Endothelial cell of umbilical vein (primary cell): ENCODE data around the gene ANKIB1. TPM values are rescaled to one million over a fixed set of nuclear protein-coding genes. Genes with fewer than 3 reads are reported as not detected.

Experiments used
- BruUV-seq: library from RNA; stranded (reverse); fragments of 400-500 nt; replicated peaks from 2 replicates; lab custom pipeline; 2021; lab: Mats Ljungman, UMichigan
- CTCF ChIA-PET: fragments of 300-600, 350-600 bp; sonication (Branson Sonifier 250); formaldehyde crosslinking; loops from one replicate; lab custom pipeline; 2021; ENCODE audit warnings: antibody characterized with exemption, inconsistent platforms; lab: Charles Lee
- POLR2A ChIA-PET: fragments of 300-600, 350-600 bp; sonication (Branson Sonifier 250); formaldehyde crosslinking; loops from one replicate; lab custom pipeline; 2021; ENCODE audit warnings: antibody characterized with exemption, inconsistent platforms; lab: Charles Lee
- DNase-seq: peaks from one replicate; pipeline ENCODE4 v3.0.0-alpha.2; 2011; ENCODE audit warnings: low read depth, low spot score
- FAIRE-seq: peaks from 2 replicates; lab custom pipeline; 2011; peaks lifted over from hg19 to GRCh38; lab: Jason Lieb, UNC
- H2AFZ ChIP-seq: 2 replicates; pipeline ENCODE4 v1.6.0; 2012; ENCODE audit warnings: low read depth, low read length, control low read depth, inconsistent platforms
- H3K27ac ChIP-seq: 2 replicates; pipeline ENCODE4 v1.5.1; 2011; ENCODE audit warnings: low read depth, mild to moderate bottlenecking, control low read depth, low read length, moderate library complexity; ENCODE audit not compliant: insufficient read depth
- H3K27me3 ChIP-seq, 2 experiments: 2 replicates each; pipeline versions ENCODE4 v1.6.0 to v1.6.1; 2011; ENCODE audit warnings: low read length in 2 of 2, mixed read lengths in 1 of 2; ENCODE audit not compliant: control insufficient read depth in 2 of 2, insufficient read depth in 2 of 2
- H3K36me3 ChIP-seq, 2 experiments: 2 replicates in 1 of 2; 3 replicates in 1 of 2; pipeline ENCODE4 v1.5.1; 2011; ENCODE audit warnings: low read length in 2 of 2, mild to moderate bottlenecking in 1 of 2, moderate library complexity in 1 of 2; ENCODE audit not compliant: control insufficient read depth in 2 of 2, insufficient read depth in 2 of 2; ENCODE audit errors: extremely low read depth in 1 of 2
- H3K4me1 ChIP-seq: 3 replicates; pipeline ENCODE4 v1.5.1; 2011; ENCODE audit warnings: mild to moderate bottlenecking, low read length; ENCODE audit not compliant: control insufficient read depth, insufficient read depth; ENCODE audit errors: extremely low read depth
- H3K4me2 ChIP-seq: 2 replicates; pipeline ENCODE4 v1.6.1; 2011; ENCODE audit warnings: low read length, control low read depth, mixed read lengths; ENCODE audit not compliant: insufficient read depth
- H3K4me3 ChIP-seq, 3 experiments: fragments of 200-600 bp in 1 of 3; sonication (generic), shearing (Covaris generic) in 1 of 3; replicated peaks in 1 of 3; 2 replicates each; pipeline ENCODE4 v1.5.1; 2011 to 2016; ENCODE audit warnings: control low read depth in 3 of 3, low read length in 3 of 3, mild to moderate bottlenecking in 2 of 3, inconsistent platforms in 1 of 3, low read depth in 1 of 3, moderate library complexity in 1 of 3; ENCODE audit not compliant: insufficient read depth in 1 of 3
- H3K79me2 ChIP-seq: 2 replicates; pipeline ENCODE4 v1.6.0; 2012; ENCODE audit warnings: low read length, inconsistent platforms; ENCODE audit not compliant: control insufficient read depth, insufficient read depth
- H3K9ac ChIP-seq: replicated peaks from 2 replicates; pipeline ENCODE3; 2011; ENCODE audit warnings: low read length, control low read depth; ENCODE audit not compliant: insufficient read depth; ENCODE audit errors: extremely low read depth
- H3K9me1 ChIP-seq: replicated peaks from 3 replicates; pipeline ENCODE4 v1.6.0; 2011; ENCODE audit warnings: mild to moderate bottlenecking, low read length; ENCODE audit not compliant: control insufficient read depth, insufficient read depth; ENCODE audit errors: extremely low read depth
- H3K9me3 ChIP-seq: replicated peaks from 2 replicates; pipeline ENCODE4 v1.5.1; 2012; ENCODE audit warnings: low read length, inconsistent platforms; ENCODE audit not compliant: control insufficient read depth, insufficient read depth
- H4K20me1 ChIP-seq: replicated peaks from 2 replicates; pipeline ENCODE3; 2011; ENCODE audit warnings: mild to moderate bottlenecking, low read length; ENCODE audit not compliant: control insufficient read depth, insufficient read depth; ENCODE audit errors: extremely low read depth
- EZH2 ChIP-seq: IDR thresholded peaks from 2 replicates; pipeline ENCODE4 v1.6.1; 2012; ENCODE audit warnings: borderline replicate concordance, low read depth, mild to moderate bottlenecking, moderate library complexity, low read length, inconsistent platforms; ENCODE audit not compliant: severe bottlenecking
- FOS ChIP-seq: IDR thresholded peaks from 2 replicates; pipeline ENCODE4 v1.6.1; 2011; ENCODE audit warnings: mild to moderate bottlenecking, low read length, moderate library complexity, borderline replicate concordance; ENCODE audit not compliant: insufficient read depth
- GATA2 ChIP-seq: IDR thresholded peaks from 2 replicates; pipeline ENCODE4 v1.7.0; 2011; ENCODE audit warnings: low read depth, mild to moderate bottlenecking, moderate library complexity, mixed read lengths, low read length; ENCODE audit not compliant: insufficient read length, insufficient read depth
- JUN ChIP-seq: IDR thresholded peaks from 2 replicates; pipeline ENCODE4 v1.6.1; 2011; ENCODE audit warnings: borderline replicate concordance, low read depth; ENCODE audit not compliant: insufficient read length, insufficient read depth
- MYC ChIP-seq: IDR thresholded peaks from one replicate; pipeline ENCODE4 v1.6.1; 2011; ENCODE audit warnings: mild to moderate bottlenecking, low read depth, low read length
- POLR2A ChIP-seq: IDR thresholded peaks from 2 replicates; pipeline ENCODE4 v1.6.1; 2012; ENCODE audit warnings: low read depth, mild to moderate bottlenecking, control low read depth, low read length
- POLR2AphosphoS5 ChIP-seq: IDR thresholded peaks from 2 replicates; pipeline ENCODE4 v1.6.1; 2012; ENCODE audit warnings: low read depth, mild to moderate bottlenecking, control low read depth, low read length, moderate library complexity; ENCODE audit not compliant: insufficient read depth
- dilution Hi-C: fragments of 300-500 bp; cut with MboI; formaldehyde crosslinking; loops from one replicate; pipeline ENCODE4 v1.15.0; 2019; ENCODE audit warnings: low sequenced_read_pairs; ENCODE audit not compliant: extremely low pct_ligation_motif_present
- intact Hi-C: fragments of 100-400 bp; cut with micrococcal nuclease; formaldehyde crosslinking; loops from one replicate; pipeline ENCODE4 v1.10.0; 2022
- polyA plus RNA-seq, 4 experiments: library from polyadenylated mRNA; depleted of rRNA in 3 of 4; stranded (reverse) in 3 of 4; unstranded in 1 of 4; fragments of >200 nt; gene quantifications; 2 replicates each; pipeline versions ENCODE4 v1.2.1 to v1.2.3, GENCODE V29; 2011 to 2012; ENCODE audit warnings: missing spikeins in 1 of 4
- total RNA-seq: library from RNA; stranded (reverse); gene quantifications from 2 replicates; pipeline ENCODE4 v1.2.3, GENCODE V29; 2021
- TF ChIP-seq, protein P1 (sequence below), 2 donors: IDR thresholded peaks; 1 replicate in 1 of 2; 2 replicates in 1 of 2; pipeline ENCODE4 v1.5.1; 2011; ENCODE audit warnings: low read length in 2 of 2, mild to moderate bottlenecking in 2 of 2, moderate library complexity in 2 of 2, control low read depth in 1 of 2, inconsistent platforms in 1 of 2, low read depth in 1 of 2; ENCODE audit not compliant: insufficient read depth in 1 of 2; ENCODE audit errors: extremely low read depth in 1 of 2
- TF ChIP-seq, protein P2 (sequence below): IDR thresholded peaks from 2 replicates; pipeline ENCODE4 v1.6.1; 2011; ENCODE audit not compliant: insufficient read depth, insufficient read length

ANKIB1 gene
- total and polyA plus RNA-seq, 2 donors (not counting 3 experiments of a cell fraction or from before 2014, with no cell fraction given) = 16.9 to 56.5 TPM

DNA sequence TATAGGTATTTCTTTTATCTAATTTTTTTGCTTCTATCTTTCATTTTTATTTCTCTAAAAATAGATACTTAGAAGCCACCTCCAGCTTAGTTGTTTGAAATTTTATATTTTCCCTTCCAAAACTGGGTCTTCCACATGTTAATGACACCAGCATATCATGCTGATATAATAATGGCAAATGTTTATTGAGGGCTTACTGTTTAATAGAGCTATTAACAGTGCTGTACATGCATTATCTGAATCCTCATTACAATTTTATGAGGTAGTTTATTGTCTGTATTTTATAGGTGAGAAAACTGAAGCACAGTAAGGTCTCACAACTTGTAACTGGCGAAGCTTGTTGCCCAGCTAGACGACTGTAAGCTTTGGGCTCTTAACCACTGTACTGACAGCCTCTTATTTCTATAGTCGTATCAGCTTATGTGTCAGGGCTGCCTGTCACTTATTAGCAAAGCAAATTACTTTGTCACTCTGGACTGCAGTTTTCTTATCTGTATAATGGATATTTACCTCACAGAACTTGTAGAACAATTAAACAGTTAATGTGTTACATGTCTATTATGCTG is 51.2 kb downstream of the ANKIB1 start:
- Histone ChIP-seq H4K20me1 (no peaks in the 10 kb centered on the region), H2AFZ (no peak overlapping the region), H3K4me2 (no peak overlapping the region), H3K36me3 (no peaks in the 10 kb centered on the region), H3K9me3 (no peaks in the 10 kb centered on the region), H3K4me1 (no peaks in the 10 kb centered on the region), H3K4me3 (no peak overlapping the region), H3K9me1 (no peaks in the 10 kb centered on the region), H3K27ac (no peak overlapping the region), H3K27me3 (no peaks in the 10 kb centered on the region), H3K9ac (no peak overlapping the region), H3K79me2 (no peaks in the 10 kb centered on the region)
- DNase-seq = no peak
- CTCF ChIA-PET = interaction anchor here (2.0 kb wide), 1 partner anchor 11 kb away, joined by 6 read pairs; no protein-coding TSS in a partner anchor
- intact Hi-C loops (no loop called here), dilution Hi-C loops (no loop called here)
- FAIRE-seq = no peak
- TF ChIP-seq FOS = no peak
- TF ChIP-seq MYC = no peak
- TF ChIP-seq JUN = no peak
- TF ChIP-seq, protein P1, sequence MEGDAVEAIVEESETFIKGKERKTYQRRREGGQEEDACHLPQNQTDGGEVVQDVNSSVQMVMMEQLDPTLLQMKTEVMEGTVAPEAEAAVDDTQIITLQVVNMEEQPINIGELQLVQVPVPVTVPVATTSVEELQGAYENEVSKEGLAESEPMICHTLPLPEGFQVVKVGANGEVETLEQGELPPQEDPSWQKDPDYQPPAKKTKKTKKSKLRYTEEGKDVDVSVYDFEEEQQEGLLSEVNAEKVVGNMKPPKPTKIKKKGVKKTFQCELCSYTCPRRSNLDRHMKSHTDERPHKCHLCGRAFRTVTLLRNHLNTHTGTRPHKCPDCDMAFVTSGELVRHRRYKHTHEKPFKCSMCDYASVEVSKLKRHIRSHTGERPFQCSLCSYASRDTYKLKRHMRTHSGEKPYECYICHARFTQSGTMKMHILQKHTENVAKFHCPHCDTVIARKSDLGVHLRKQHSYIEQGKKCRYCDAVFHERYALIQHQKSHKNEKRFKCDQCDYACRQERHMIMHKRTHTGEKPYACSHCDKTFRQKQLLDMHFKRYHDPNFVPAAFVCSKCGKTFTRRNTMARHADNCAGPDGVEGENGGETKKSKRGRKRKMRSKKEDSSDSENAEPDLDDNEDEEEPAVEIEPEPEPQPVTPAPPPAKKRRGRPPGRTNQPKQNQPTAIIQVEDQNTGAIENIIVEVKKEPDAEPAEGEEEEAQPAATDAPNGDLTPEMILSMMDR (IDR thresholded peaks at IDR 0.05; ENCODE audit: extremely low read depth in 1 of 2, insufficient read depth in 1 of 2, low read depth in 1 of 2, low read length in 2 of 2) = no peak
- TF ChIP-seq, protein P2, sequence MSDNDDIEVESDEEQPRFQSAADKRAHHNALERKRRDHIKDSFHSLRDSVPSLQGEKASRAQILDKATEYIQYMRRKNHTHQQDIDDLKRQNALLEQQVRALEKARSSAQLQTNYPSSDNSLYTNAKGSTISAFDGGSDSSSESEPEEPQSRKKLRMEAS = no peak
- no peak for TF ChIP-seq POLR2A
- no peak for TF ChIP-seq GATA2
- no peak for TF ChIP-seq EZH2
- TF ChIP-seq POLR2AphosphoS5 = no peak
- no TSS peak for BruUV-seq
- POLR2A ChIA-PET = no interaction called here
